ENCODE results near the gene NDUFAF5. TPM values are rescaled to one million over a fixed set of nuclear protein-coding genes. Genes with fewer than 3 reads are reported as not detected.

Gene NDUFAF5
- total RNA-seq, 1 experiment from 2014 or later, result 40.2 TPM

DNA sequence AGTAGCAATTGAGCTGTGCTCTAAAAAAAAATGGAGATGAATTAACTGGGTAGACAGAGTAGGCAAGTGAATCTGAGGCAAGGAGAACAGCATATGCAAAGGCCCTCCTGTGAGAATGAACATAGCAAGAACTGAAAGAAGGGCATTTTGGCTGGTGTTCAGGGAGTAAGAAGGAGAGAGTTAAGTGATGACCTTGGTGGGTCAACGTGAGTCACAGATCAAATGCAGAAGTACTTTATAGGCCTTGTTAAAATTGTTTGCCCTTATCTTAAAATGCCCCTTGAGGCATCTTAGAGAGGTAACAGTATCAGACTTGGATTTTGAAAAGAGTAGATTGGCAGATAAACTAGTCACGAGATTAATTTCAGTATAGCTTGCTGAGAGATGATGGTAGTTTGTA lies 24.5 kb downstream of the NDUFAF5 start:
- TF ChIP-seq, protein P1, sequence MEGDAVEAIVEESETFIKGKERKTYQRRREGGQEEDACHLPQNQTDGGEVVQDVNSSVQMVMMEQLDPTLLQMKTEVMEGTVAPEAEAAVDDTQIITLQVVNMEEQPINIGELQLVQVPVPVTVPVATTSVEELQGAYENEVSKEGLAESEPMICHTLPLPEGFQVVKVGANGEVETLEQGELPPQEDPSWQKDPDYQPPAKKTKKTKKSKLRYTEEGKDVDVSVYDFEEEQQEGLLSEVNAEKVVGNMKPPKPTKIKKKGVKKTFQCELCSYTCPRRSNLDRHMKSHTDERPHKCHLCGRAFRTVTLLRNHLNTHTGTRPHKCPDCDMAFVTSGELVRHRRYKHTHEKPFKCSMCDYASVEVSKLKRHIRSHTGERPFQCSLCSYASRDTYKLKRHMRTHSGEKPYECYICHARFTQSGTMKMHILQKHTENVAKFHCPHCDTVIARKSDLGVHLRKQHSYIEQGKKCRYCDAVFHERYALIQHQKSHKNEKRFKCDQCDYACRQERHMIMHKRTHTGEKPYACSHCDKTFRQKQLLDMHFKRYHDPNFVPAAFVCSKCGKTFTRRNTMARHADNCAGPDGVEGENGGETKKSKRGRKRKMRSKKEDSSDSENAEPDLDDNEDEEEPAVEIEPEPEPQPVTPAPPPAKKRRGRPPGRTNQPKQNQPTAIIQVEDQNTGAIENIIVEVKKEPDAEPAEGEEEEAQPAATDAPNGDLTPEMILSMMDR (conservative IDR thresholded peaks at IDR 0.05), result no peak
- H3K9me3 ChIP-seq (ENCODE audit: control insufficient read depth, low read depth, low read length), result no peaks in the 10 kb centered on the region
- H3K9ac ChIP-seq (ENCODE audit: extremely low read depth, insufficient read length, low read length), result no peak overlapping the region
- no peak overlapping the region for H3K4me2 ChIP-seq (ENCODE audit: insufficient read depth, insufficient read length, low read length)
- no peaks in the 10 kb centered on the region for H3K27me3 ChIP-seq (ENCODE audit: insufficient read depth, low read length)
- no peak overlapping the region for H3K27ac ChIP-seq (ENCODE audit: insufficient read length, low read depth, low read length)
- no peaks in the 10 kb centered on the region for H3K79me1 ChIP-seq (ENCODE audit: insufficient read depth, low read depth, low read length, poor library complexity, severe bottlenecking)
- no peak overlapping the region for H3K14ac ChIP-seq (ENCODE audit: insufficient read depth, low read length)
- no peak overlapping the region for H3K23ac ChIP-seq (ENCODE audit: insufficient read length, low read depth, low read length)
- H4K8ac ChIP-seq (replicated peaks; ENCODE audit: insufficient read length, low read depth, low read length), result no peak overlapping the region
- H2BK15ac ChIP-seq (ENCODE audit: low read depth, low read length), result no peak overlapping the region
- DNase-seq, result no peak
- H3K4ac ChIP-seq (ENCODE audit: low read depth, low read length), result no peak overlapping the region
- H4K20me1 ChIP-seq (ENCODE audit: control insufficient read depth, insufficient read depth, insufficient read length), result no peaks in the 10 kb centered on the region
- no peak overlapping the region for H2BK20ac ChIP-seq (ENCODE audit: low read depth, low read length, poor library complexity, severe bottlenecking)
- no peaks in the 10 kb centered on the region for H3K23me2 ChIP-seq (ENCODE audit: insufficient read length, low read depth, low read length, poor library complexity, severe bottlenecking)
- H3K56ac ChIP-seq (ENCODE audit: insufficient read length, low read depth, low read length), result no peak overlapping the region
- no peak overlapping the region for H4K5ac ChIP-seq (ENCODE audit: insufficient read length, low read depth, low read length)
- no peak overlapping the region for H2AK5ac ChIP-seq (ENCODE audit: insufficient read length, low read length)
- Mint-ChIP-seq H3K4me3 (no peak overlapping the region), H3K27ac (no peak overlapping the region), H3K36me3 (ENCODE audit: insufficient read depth in 1 of 3, low read depth in 3 of 3) (peaks cover 2 to 22% (median 21%) of the 10 kb centered on the region in 3 experiments; a peak in 5 of 7 replicates), H3K9me3 (no peaks in the 10 kb centered on the region), H3K4me1 (no peaks in the 10 kb centered on the region), H3K27me3 (ENCODE audit: low read depth) (no peaks in the 10 kb centered on the region)
- H3K79me2 ChIP-seq (ENCODE audit: insufficient read depth, low read length), result no peaks in the 10 kb centered on the region
- H2BK12ac ChIP-seq (ENCODE audit: insufficient read length, low read depth, low read length), result no peak overlapping the region
- no peak overlapping the region for H3K18ac ChIP-seq (ENCODE audit: insufficient read length, low read depth, low read length)
- H2AFZ ChIP-seq (ENCODE audit: low read length), result no peak overlapping the region
- no peaks in the 10 kb centered on the region for H3K4me1 ChIP-seq (ENCODE audit: insufficient read depth, low read length)
- no peak overlapping the region for H2BK5ac ChIP-seq (ENCODE audit: insufficient read length, low read length)
- no peak overlapping the region for H2BK120ac ChIP-seq (ENCODE audit: low read depth, low read length, poor library complexity, severe bottlenecking)
- WGBS (ENCODE audit: extremely low coverage, insufficient read length, low lambda C conversion rate), result no CpG with 5 or more reads among the region's 2 CpGs
- H3T11ph ChIP-seq (ENCODE audit: low read length), result no peak overlapping the region
- no peak overlapping the region for H4K91ac ChIP-seq (ENCODE audit: insufficient read length, low read depth, low read length)

Data from H9 (cell line).